GM12801 (cell line): ENCODE data around the gene FANCC.

Source experiments
- TF ChIP-seq, protein P1 (sequence below): IDR thresholded peaks from one replicate; pipeline ENCODE4 v1.5.1; 2011; ENCODE audit warnings: control low read depth; ENCODE audit not compliant: insufficient read length; ENCODE audit errors: extremely low read depth

Gene FANCC

DNA sequence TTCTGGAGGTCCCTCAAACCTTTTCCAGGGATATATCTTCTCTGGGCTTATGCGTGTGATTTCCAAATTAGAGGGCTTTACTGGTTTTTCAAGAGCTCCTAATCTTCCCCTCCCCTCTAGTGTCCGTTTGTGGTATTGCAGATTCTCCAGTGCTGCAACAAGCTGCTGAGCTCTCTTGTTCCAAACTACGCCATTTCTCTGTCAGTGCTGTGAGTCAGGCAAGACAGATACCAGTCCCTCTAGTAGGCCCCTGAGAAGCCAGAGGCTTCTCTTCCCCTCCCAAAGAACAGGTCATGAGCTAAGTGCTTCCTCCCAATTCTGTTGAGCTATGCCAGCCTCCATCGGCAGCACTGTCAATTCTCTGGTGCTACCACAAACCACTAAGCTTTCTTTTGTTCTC is 149.5 kb downstream of the FANCC start:
- TF ChIP-seq, protein P1, sequence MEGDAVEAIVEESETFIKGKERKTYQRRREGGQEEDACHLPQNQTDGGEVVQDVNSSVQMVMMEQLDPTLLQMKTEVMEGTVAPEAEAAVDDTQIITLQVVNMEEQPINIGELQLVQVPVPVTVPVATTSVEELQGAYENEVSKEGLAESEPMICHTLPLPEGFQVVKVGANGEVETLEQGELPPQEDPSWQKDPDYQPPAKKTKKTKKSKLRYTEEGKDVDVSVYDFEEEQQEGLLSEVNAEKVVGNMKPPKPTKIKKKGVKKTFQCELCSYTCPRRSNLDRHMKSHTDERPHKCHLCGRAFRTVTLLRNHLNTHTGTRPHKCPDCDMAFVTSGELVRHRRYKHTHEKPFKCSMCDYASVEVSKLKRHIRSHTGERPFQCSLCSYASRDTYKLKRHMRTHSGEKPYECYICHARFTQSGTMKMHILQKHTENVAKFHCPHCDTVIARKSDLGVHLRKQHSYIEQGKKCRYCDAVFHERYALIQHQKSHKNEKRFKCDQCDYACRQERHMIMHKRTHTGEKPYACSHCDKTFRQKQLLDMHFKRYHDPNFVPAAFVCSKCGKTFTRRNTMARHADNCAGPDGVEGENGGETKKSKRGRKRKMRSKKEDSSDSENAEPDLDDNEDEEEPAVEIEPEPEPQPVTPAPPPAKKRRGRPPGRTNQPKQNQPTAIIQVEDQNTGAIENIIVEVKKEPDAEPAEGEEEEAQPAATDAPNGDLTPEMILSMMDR: no peak

DNA sequence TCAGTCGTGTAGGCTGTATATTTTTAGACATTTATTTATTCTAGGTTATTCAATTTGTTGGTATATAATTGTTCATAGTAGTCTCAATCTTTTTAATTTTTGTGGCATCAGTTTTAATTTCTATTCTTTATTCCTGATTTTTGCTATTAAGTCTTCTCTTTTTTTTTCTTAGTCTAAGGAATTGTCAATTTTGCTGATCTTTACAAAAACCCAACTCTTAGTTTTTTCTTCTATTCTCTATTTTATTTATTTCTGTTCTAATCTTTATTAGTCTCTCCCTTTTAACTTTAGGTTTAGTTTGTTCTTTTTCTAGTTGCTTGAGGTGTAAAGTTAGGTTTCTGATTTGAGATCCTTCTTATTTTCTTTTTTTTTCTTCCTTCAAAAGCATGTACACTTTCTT is 152.5 kb downstream of the FANCC start:
- TF ChIP-seq, protein P1: no peak

DNA sequence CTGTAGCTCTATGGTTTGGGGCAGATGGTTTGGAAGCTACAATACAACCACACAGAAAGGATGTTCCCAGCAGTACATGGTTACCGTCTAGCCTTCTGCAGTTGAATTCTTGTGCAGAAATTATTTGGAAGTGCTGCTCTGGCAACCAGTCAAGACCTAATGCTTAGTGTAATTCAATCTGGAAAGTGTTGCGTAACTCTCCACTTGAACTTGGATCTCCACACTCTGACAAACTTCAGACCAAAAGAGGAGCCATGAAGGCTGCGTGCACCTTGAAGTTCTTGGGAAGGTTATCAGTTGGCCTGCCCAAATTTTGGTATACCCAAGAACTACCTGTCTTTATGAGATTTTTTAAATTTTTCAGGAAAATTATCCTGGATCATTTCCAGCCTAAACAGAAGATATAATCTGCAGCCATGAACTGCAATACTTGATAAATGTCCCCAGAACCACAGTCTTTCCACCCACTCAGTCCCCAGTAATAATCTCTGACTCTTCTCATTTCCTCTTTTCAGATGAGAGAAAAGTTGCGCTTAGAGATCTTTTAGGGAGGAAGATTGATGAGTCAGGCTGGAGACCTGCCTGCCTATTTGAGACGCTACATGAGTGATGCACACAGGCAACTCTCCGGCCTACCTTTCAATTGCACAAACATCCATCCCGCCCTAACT is 159.9 kb downstream of the FANCC start:
- TF ChIP-seq, protein P1: no peak

DNA sequence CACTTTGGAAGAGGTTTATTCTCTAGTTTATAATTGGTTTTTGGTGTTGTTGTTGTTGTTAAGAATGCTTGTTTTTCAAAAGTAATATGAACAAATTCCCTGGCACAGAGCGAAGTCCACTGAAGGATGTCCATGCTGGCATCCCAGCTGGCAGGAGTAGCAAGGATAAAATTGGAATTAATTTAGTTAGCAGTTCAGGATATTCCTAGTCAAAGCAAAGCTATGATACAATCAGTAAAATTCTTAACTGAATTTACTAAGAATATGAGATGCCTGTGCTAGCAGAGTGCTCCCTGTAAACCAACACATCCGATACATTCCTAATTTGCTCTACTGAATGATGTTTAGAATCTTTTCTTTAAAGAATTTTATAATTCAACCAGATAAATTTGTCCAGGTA is 161.4 kb downstream of the FANCC start:
- TF ChIP-seq, protein P1: no peak

DNA sequence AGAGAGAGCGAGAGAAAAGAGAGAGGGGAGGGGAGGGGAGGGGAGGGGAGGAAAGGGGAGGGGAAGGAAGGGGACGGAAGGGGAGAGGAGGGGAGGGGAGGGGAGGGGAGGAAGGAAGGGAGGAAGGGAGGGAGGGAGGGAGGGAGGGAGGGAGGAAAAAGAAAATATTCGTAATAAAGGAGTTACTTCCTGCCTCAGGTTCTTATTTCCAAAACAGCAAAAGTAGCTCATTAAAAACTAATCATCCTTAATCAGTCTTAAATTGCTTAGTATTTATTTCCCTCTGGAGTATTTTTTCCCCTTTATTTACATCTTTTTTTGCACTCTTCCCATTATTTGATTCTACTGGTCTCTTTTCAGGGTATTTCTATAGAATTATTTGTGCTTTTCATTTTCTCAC is 162.3 kb downstream of the FANCC start:
- TF ChIP-seq, protein P1: no peak

DNA sequence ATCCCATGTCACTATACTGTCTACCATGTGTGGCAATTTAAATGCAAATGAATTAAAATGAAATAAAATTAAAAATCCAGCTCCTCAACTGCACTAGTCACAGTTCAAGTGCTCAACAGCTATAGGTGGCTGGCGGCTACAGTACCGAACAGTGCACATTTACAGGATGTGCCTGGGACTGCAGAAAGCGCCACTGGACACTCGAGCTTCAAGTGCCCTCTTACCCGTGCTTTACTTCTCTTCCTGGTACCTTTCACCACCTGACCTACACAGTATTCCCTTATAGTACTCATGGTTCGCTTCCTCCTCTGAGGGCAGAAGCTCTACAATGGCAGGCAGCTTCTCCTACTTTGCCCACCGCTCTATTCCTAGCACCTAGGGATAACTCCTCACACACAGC is 166.6 kb downstream of the FANCC start:
- TF ChIP-seq, protein P1: no peak

DNA sequence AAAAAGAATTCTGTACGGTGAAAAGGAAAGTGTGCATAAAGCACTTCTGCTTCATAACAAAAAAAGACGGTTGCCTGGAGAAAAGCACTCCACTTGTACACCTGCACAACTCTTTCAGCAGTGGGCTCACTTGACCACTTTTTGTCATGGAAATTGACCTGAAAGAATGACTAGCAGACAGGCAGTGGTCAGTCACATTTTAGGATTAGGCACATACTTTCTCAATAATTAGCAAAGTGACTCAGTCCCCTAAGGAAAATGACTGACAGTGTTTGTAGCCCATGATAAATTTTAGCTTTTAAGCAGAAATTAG is 169.3 kb downstream of the FANCC start:
- TF ChIP-seq, protein P1: no peak
